ENCODE measurements around the gene ATAD3C.

Gene ATAD3C

DNA sequence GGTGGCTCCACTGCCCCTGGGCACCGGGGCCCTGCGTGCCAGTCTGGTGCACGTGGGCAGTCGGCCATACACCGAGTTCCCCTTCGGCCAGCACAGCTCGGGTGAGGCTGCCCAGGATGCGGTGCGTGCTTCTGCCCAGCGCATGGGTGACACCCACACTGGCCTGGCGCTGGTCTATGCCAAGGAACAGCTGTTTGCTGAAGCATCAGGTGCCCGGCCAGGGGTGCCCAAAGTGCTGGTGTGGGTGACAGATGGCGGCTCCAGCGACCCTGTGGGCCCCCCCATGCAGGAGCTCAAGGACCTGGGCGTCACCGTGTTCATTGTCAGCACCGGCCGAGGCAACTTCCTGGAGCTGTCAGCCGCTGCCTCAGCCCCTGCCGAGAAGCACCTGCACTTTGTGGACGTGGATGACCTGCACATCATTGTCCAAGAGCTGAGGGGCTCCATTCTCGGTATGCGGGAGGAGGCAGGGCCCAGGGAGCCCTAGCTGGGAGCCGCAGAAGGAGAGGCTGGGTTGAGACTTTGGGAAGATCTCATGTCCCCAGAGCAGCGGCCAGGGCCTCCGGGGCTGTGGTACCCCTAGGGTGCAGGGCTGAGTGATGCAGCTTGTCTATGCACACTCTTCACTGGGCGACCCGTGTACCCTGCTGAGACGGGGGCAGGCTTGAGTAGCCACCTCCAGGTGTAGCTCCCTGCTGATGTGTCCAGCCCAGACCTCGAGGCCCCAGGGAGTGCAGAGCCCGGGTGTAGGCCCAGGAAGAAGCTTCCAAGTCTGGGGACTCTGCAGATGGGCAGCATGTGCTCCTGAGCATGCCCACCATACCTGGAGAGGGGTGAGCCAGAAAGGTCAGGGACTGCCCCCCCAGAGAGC, 12.2 kb upstream of the ATAD3C start:
- H3K4me3 ChIP-seq (ENCODE audit: low read depth, low read length): peak overlapping the region; percentile 59
- in situ Hi-C loops (cut with HindIII; ENCODE audit: low sequenced_read_pairs): no loop called here
- TF ChIP-seq, protein P1, sequence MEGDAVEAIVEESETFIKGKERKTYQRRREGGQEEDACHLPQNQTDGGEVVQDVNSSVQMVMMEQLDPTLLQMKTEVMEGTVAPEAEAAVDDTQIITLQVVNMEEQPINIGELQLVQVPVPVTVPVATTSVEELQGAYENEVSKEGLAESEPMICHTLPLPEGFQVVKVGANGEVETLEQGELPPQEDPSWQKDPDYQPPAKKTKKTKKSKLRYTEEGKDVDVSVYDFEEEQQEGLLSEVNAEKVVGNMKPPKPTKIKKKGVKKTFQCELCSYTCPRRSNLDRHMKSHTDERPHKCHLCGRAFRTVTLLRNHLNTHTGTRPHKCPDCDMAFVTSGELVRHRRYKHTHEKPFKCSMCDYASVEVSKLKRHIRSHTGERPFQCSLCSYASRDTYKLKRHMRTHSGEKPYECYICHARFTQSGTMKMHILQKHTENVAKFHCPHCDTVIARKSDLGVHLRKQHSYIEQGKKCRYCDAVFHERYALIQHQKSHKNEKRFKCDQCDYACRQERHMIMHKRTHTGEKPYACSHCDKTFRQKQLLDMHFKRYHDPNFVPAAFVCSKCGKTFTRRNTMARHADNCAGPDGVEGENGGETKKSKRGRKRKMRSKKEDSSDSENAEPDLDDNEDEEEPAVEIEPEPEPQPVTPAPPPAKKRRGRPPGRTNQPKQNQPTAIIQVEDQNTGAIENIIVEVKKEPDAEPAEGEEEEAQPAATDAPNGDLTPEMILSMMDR (IDR thresholded peaks at IDR 0.05; ENCODE audit: low read depth, low read length, missing control alignments): no peak
- no peak for DNase-seq (ENCODE audit: low read depth)

DNA sequence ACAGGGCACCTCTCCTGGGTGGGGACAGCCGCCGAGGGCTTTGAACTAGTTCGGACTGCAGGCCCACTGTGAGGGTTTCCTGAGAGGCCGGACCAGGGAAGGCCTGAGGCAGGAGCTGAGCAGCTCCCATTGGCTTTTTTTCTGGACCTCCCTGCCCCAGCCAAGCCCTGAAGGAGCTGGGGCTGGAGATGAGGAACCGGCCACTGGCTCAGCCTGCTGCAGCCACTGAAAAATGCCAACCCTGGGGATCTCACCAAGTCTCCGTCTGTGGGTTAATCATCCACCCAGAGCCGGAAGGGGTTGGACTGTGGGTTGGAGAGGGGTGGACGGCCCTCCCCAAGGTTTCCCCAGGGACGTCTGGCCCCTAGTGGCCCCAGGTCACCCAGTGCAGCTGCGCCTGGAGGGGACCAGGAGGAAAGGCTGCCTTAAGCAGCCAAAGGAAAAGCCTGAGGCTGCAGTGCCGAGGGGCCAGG, 11.5 kb upstream of the ATAD3C start:
- TF ChIP-seq, protein P1 (IDR thresholded peaks at IDR 0.05; ENCODE audit: low read depth, low read length, missing control alignments): no peak
- H3K4me3 ChIP-seq (ENCODE audit: low read depth, low read length): no peak overlapping the region
- in situ Hi-C loops (cut with HindIII; ENCODE audit: low sequenced_read_pairs): no loop called here
- no peak for DNase-seq (ENCODE audit: low read depth)

DNA sequence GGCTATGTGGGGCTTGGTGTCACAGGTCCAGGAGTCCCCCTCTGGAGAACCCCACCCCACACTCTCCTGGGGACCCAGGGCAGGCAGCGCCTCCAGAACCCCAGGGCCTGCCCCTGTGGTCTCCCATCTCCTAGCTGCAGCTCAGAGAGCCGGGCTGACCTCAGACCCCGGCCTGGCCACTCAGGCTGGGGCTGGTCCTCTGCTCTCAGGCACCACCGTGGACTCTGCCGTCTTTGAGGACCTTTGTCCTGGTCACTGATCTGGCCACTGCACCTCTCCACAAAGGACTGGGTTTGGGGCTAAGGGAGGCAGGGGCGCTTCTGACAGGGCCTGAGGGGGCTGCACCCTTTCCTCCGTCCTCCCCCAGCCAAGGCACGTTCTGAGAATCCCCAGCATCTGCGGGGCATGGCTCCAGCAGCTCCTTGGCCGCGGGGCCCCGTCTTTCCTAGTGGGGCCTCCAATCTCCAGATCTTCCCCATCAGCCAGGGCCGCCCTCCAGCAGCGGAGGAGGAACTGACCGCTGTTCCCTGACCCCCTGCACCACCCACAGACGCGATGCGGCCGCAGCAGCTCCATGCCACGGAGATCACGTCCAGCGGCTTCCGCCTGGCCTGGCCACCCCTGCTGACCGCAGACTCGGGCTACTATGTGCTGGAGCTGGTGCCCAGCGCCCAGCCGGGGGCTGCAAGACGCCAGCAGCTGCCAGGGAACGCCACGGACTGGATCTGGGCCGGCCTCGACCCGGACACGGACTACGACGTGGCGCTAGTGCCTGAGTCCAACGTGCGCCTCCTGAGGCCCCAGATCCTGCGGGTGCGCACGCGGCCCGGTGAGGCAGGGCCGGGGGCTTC, 10.7 kb upstream of the ATAD3C start:
- no peak for DNase-seq (ENCODE audit: low read depth)
- no peak overlapping the region for H3K4me3 ChIP-seq (ENCODE audit: low read depth, low read length)
- TF ChIP-seq, protein P1 (IDR thresholded peaks at IDR 0.05; ENCODE audit: low read depth, low read length, missing control alignments): no peak
- in situ Hi-C loops (cut with HindIII; ENCODE audit: low sequenced_read_pairs): no loop called here

DNA sequence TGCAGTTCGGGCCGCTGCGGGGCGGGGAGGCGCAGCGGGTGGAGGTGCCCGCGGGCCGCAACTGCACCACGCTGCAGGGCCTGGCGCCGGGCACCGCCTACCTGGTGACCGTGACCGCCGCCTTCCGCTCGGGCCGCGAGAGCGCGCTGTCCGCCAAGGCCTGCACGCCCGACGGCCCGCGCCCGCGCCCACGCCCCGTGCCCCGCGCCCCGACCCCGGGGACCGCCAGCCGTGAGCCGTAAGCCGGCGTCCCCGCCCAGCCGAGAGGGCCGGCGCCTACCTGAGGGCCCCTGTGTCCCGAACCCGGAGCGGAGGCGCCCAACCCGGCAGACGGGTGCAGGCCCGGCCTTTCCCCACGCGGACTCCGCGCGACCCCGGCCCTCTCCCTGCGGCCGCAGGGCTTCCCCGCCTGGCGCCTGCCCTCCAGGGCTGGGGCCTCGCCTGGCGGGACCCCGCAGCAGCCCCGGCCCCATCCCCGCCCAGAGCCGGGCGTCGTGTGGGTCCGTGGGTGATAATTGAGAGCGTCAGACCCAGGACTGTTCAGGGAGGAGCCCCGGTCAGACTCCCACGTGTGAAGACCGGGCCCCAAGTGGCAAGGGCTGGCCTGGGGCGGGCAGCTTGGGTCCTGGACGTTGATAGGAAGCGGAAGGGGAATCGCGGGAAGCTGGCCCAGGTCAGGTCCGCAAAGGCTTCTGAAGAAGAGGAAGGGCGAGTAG, 9.8 kb upstream of the ATAD3C start:
- no peak overlapping the region for H3K4me3 ChIP-seq (ENCODE audit: low read depth, low read length)
- in situ Hi-C loops (cut with HindIII; ENCODE audit: low sequenced_read_pairs): no loop called here
- TF ChIP-seq, protein P1 (IDR thresholded peaks at IDR 0.05; ENCODE audit: low read depth, low read length, missing control alignments): no peak
- no peak for DNase-seq (ENCODE audit: low read depth)

DNA sequence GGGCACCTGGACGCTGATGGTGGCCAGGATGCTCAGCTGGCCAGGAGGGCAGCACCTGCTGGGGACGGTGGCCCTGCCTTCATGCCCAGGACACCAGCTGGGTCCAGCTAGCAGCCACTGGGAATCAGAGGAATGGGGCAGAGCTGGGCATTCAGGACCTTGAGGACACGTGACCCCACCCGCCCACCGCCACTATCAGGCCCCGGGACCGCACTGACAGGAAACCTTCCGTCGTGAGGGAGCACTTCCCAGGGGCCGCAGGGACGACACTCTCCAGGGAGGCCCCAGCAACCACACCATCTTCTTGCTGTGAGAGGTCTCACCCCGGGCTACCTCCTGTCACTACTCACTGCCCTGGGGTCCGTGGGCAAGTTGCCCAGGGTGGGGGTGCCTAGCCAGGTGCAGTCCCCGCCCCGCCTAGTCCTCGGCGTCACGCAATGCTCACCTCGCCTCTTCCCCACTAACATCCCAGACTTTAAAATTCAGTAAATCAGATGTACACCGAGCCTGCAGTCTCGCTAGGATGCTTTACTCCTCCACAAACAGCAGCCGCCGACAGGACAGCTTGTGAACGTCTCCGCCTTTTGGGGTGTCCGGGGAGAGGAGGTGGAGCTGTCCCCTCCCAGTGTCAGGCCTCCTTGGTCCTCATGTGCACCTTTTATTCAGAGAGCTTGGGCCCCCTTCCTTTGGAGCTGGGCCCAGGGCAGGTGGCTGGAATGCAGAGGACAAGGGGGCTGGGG, 9.1 kb upstream of the ATAD3C start:
- in situ Hi-C loops (cut with HindIII; ENCODE audit: low sequenced_read_pairs): no loop called here
- H3K4me3 ChIP-seq (ENCODE audit: low read depth, low read length): no peak overlapping the region
- no peak for DNase-seq (ENCODE audit: low read depth)
- TF ChIP-seq, protein P1 (IDR thresholded peaks at IDR 0.05; ENCODE audit: low read depth, low read length, missing control alignments): no peak

All from astrocyte of the cerebellum (primary cell).